Fibroblast of mammary gland (primary cell): ENCODE data around the gene DOK5.

Experiments used
- DNase-seq: peaks from one replicate; pipeline ENCODE4 v3.0.0-alpha.2; 2010; ENCODE audit warnings: low read depth
- H3K4me3 ChIP-seq: 2 replicates; pipeline ENCODE4 v1.5.1; 2011; ENCODE audit warnings: low read depth, mild to moderate bottlenecking, low read length, moderate library complexity; ENCODE audit not compliant: control insufficient read depth
- CTCF ChIP-seq: conservative IDR thresholded peaks from 2 replicates; pipeline ENCODE4 v1.5.1; 2011; ENCODE audit warnings: low read depth, low read length, inconsistent platforms; ENCODE audit not compliant: control insufficient read depth, insufficient read depth

DOK5 gene

GRCh38 chr20:54680872-54681619 lies 205.7 kb downstream of the DOK5 start:
- peak; percentile 47 for DNase-seq

GRCh38 chr20:54681869-54682268 lies 206.5 kb downstream of the DOK5 start:
- H3K4me3 ChIP-seq: no peak overlapping the region
- TF ChIP-seq CTCF: no peak
- DNase-seq: no peak

More at GRCh38 chr20:54680872-54681619, 205.7 kb downstream of the DOK5 start:
- peak; percentile 60 for TF ChIP-seq CTCF
- H3K4me3 ChIP-seq: no peak overlapping the region

GRCh38 chr20:54688476-54688875 lies 213.1 kb downstream of the DOK5 start:
- no peak overlapping the region for H3K4me3 ChIP-seq
- no peak for TF ChIP-seq CTCF
- no peak for DNase-seq

- no peak overlapping the region for H3K4me3 ChIP-seq
These were observed 214.9 kb downstream of the DOK5 start for GRCh38 chr20:54690323-54690722.

GRCh38 chr20:54691327-54691726 lies 215.9 kb downstream of the DOK5 start:
- H3K4me3 ChIP-seq: no peak overlapping the region
- no peak for DNase-seq
- no peak for TF ChIP-seq CTCF

More at GRCh38 chr20:54690323-54690722, 214.9 kb downstream of the DOK5 start:
- no peak for TF ChIP-seq CTCF
- no peak for DNase-seq

GRCh38 chr20:54692168-54692887 lies 216.9 kb downstream of the DOK5 start:
- H3K4me3 ChIP-seq: no peak overlapping the region
- TF ChIP-seq CTCF: no peak
- DNase-seq: no peak
